Kidney (tissue), 14 donors: Measurements from ENCODE around the gene ADGRL2. TPM values are rescaled to one million over a fixed set of nuclear protein-coding genes. Genes with fewer than 3 reads are reported as not detected.

ENCODE experiments used
- DNase-seq, 5 donors: peaks; one replicate each; pipeline ENCODE4 v3.0.0-alpha.2; 2013 to 2020
- FAIRE-seq: peaks from 2 replicates; lab custom pipeline; 2012; peaks lifted over from hg19 to GRCh38; lab: Jason Lieb, UNC
- H3K27ac ChIP-seq, 2 donors: one replicate each; pipeline ENCODE4 v1.7.0; 2013; ENCODE audit warnings: low read depth in 2 of 2, low read length in 2 of 2, inconsistent platforms in 1 of 2
- H3K27me3 ChIP-seq: one replicate; pipeline ENCODE4 v1.7.1; 2013; ENCODE audit warnings: low read length, inconsistent platforms; ENCODE audit not compliant: control insufficient read depth, insufficient read depth
- H3K36me3 ChIP-seq, 3 donors: one replicate each; pipeline versions ENCODE4 v1.7.0 to v1.7.1; 2013; ENCODE audit warnings: low read length in 3 of 3, control low read depth in 1 of 3, inconsistent platforms in 1 of 3; ENCODE audit not compliant: insufficient read depth in 3 of 3, control insufficient read depth in 2 of 3
- H3K4me1 ChIP-seq, 3 donors: one replicate each; pipeline versions ENCODE4 v1.7.0 to v1.7.1; 2013; ENCODE audit warnings: low read length in 3 of 3, inconsistent platforms in 1 of 3, low read depth in 1 of 3; ENCODE audit not compliant: control insufficient read depth in 2 of 3, insufficient read depth in 2 of 3
- H3K4me3 ChIP-seq, 3 donors: one replicate each; pipeline versions ENCODE4 v1.7.0 to v1.8.1; 2013; ENCODE audit warnings: low read length in 3 of 3, control low read depth in 1 of 3, inconsistent platforms in 1 of 3
- H3K9ac ChIP-seq, 3 donors: one replicate each; pipeline versions ENCODE4 v1.7.0 to v1.7.1; 2013; ENCODE audit warnings: low read length in 3 of 3, control low read depth in 1 of 3, inconsistent platforms in 1 of 3
- H3K9me3 ChIP-seq, 3 donors: one replicate each; pipeline versions ENCODE4 v1.7.0 to v1.7.1; 2013; ENCODE audit warnings: low read length in 3 of 3, control low read depth in 1 of 3, inconsistent platforms in 1 of 3; ENCODE audit not compliant: control insufficient read depth in 2 of 3, insufficient read depth in 1 of 3
- intact Hi-C: fragments of 100-400 bp; cut with DNase I; formaldehyde crosslinking; loops from one replicate; pipeline ENCODE4 v1.11.1; 2022
- polyA plus RNA-seq: library from polyadenylated mRNA; stranded (reverse); fragments of 350-450 nt; fragmentation: Illumina TruSeq; extraction: RNeasy Lipid Tissue Mini Kit (QIAGEN cat#74804); gene quantifications from one replicate; pipeline ENCODE4 v1.2.3, GENCODE V29; 2014; ENCODE audit warnings: low read depth, low replicate concordance; ENCODE audit not compliant: insufficient read depth
- total RNA-seq: library from RNA; stranded (reverse); fragmentation: NEBNext Ultra II Directional; extraction: Animal tissue kit (Norgen Biotek cat#: 25700); gene quantifications from one replicate; pipeline ENCODE4 v1.2.1, GENCODE V29; 2021
- TF ChIP-seq, protein P1 (sequence below): IDR thresholded peaks from 3 replicates; pipeline ENCODE4 v1.5.1; 2012; ENCODE audit warnings: mild to moderate bottlenecking, moderate library complexity, borderline replicate concordance; ENCODE audit not compliant: insufficient read depth; ENCODE audit errors: extremely low read depth
- donor health status: control.
- donor health status: control.
- donor health status: control.
- donor health status: control.
- donor health status: control.
- donor health status: DM: yes; HTN: yes; CAD: no.
- donor health status: Normal renal cell carcinoma (clear cell type).

The ADGRL2 gene
- total and polyA plus RNA-seq, 2 donors from 2014 or later, result 27.2 to 71.2 TPM

DNA sequence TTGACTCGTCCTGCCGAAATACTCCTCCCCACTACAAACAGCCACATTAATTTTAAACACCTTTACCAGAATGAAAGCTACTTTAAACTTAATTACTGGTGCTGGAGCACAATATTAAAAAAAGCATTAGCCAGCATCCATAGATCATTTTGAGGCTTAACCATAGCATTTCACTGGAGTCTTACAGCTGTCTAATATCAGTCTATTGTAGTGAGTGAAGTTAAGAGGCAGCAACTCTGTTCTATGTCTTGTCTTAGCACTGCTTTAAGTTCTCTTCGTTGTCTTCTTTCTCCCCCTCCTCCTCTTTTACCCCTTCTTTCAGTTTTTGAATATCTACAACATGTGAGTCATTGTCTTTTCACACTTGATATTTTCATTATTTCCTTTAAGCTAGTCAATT, 49.3 kb downstream of the ADGRL2 start:
- no peak overlapping the region for H3K9ac ChIP-seq
- H3K4me1 ChIP-seq, result no peaks in the 10 kb centered on the region
- no peaks in the 10 kb centered on the region for H3K9me3 ChIP-seq
- no peaks in the 10 kb centered on the region for H3K27me3 ChIP-seq
- DNase-seq (no peak), FAIRE-seq (no peak)
- intact Hi-C loops, result no loop called here
- H3K36me3 ChIP-seq, result no peaks in the 10 kb centered on the region
- no peak overlapping the region for H3K27ac ChIP-seq
- no peak overlapping the region for H3K4me3 ChIP-seq
- TF ChIP-seq, protein P1, sequence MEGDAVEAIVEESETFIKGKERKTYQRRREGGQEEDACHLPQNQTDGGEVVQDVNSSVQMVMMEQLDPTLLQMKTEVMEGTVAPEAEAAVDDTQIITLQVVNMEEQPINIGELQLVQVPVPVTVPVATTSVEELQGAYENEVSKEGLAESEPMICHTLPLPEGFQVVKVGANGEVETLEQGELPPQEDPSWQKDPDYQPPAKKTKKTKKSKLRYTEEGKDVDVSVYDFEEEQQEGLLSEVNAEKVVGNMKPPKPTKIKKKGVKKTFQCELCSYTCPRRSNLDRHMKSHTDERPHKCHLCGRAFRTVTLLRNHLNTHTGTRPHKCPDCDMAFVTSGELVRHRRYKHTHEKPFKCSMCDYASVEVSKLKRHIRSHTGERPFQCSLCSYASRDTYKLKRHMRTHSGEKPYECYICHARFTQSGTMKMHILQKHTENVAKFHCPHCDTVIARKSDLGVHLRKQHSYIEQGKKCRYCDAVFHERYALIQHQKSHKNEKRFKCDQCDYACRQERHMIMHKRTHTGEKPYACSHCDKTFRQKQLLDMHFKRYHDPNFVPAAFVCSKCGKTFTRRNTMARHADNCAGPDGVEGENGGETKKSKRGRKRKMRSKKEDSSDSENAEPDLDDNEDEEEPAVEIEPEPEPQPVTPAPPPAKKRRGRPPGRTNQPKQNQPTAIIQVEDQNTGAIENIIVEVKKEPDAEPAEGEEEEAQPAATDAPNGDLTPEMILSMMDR, result no peak

DNA sequence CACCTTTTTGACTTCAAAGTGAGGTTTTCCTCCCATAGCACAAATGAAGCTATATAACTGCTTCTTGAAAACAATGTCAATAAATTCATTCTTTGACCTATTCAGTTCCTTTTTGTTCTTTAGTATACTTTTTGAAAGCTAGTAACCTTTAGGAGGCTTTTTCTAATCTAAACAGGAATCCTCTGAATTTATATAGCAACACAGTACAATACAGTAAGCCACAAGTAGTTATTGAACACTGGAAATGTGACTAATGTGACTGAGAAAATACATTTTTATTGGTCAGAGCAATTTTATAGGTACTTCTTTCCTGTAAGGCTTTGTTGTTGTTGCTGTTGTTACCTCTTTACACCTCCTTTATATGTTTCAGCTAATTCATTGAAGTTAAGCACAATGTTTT, 49.8 kb downstream of the ADGRL2 start:
- Histone ChIP-seq H3K9me3 (no peaks in the 10 kb centered on the region), H3K9ac (no peak overlapping the region), H3K4me3 (no peak overlapping the region), H3K27ac (no peak overlapping the region), H3K27me3 (no peaks in the 10 kb centered on the region), H3K4me1 (no peaks in the 10 kb centered on the region), H3K36me3 (no peaks in the 10 kb centered on the region)
- no peak for FAIRE-seq
- TF ChIP-seq, protein P1, result no peak
- intact Hi-C loops, result no loop called here
- no peak for DNase-seq

DNA sequence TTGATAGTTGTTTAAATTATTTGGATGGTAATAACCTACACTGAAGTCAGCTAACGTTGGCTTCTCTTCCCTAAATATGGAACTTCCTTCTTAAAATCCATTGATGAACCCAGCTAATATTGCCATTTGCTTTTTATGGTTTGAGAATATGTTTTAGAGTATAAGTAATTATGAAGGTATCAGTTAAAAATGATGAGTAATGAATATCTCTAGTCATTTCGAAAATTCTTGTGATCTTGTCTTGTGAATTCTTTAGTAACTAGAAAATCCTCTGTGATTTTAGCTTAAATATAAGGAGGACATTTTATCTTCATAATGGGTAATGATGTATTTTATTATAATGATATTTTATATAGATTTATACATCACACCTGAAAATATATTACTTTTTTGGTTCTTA, 50.5 kb downstream of the ADGRL2 start:
- no peak overlapping the region for H3K4me3 ChIP-seq
- H3K9me3 ChIP-seq, result no peaks in the 10 kb centered on the region
- DNase-seq (no peak), FAIRE-seq (peak; percentile 30)
- TF ChIP-seq, protein P1, result no peak
- H3K27ac ChIP-seq, result no peak overlapping the region
- intact Hi-C loops, result no loop called here
- no peaks in the 10 kb centered on the region for H3K36me3 ChIP-seq
- H3K27me3 ChIP-seq, result no peaks in the 10 kb centered on the region
- H3K9ac ChIP-seq, result no peak overlapping the region
- no peaks in the 10 kb centered on the region for H3K4me1 ChIP-seq

DNA sequence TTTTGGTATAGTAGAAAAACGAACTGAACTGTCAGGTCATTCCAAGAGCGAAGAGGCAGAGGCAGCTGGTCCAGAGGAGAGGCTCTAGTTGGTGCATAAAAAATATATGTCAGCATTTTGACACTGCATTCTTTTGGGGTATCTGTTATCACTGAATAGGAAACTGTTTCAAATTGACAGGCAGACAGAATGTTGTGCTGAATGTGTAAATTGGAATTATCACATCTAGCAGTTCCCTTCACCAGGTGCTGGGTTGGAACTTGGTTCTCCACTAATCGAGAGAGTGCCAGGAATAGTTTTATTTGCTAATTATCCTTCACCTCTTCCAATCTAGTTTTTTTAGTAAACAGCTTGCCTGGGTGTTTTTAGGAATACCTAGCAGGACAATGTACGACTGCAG, 52.2 kb downstream of the ADGRL2 start:
- no peaks in the 10 kb centered on the region for H3K9me3 ChIP-seq
- no peak overlapping the region for H3K9ac ChIP-seq
- H3K36me3 ChIP-seq, result no peaks in the 10 kb centered on the region
- TF ChIP-seq, protein P1, result no peak
- H3K27me3 ChIP-seq, result no peaks in the 10 kb centered on the region
- H3K27ac ChIP-seq, result no peak overlapping the region
- intact Hi-C loops, result no loop called here
- H3K4me3 ChIP-seq, result no peak overlapping the region
- no peak for DNase-seq
- FAIRE-seq, result no peak
- no peaks in the 10 kb centered on the region for H3K4me1 ChIP-seq
